ENCODE results near the gene ARHGAP28.

GRCh38 chr18:6859676-6860422 lies 130.3 kb downstream of the ARHGAP28 start:
- TF ChIP-seq CTCF (IDR thresholded peaks at IDR 0.05) (no peak), POLR2A (IDR thresholded peaks at IDR 0.05) (no peak)
